B cell (primary cell): Measurements from ENCODE around the gene MPC1. TPM values are rescaled to one million over a fixed set of nuclear protein-coding genes. Genes with fewer than 3 reads are reported as not detected.
A peak's percentile ranks its signal among the peaks of the same experiment; 100 is the strongest.

Source experiments
- ATAC-seq: fragments of 200-7000 bp; cut with Tn5 transposase; one replicate; pipeline ENCODE4 v1.10.0; 2021; ENCODE audit warnings: low read depth, mild to moderate bottlenecking, moderate number of reproducible peaks, moderate library complexity
- CTCF ChIA-PET: fragments of 350-600 bp; sonication (Branson Sonifier 250); formaldehyde crosslinking; loops from one replicate; lab custom pipeline; 2021; ENCODE audit warnings: antibody characterized with exemption, inconsistent platforms; lab: Charles Lee
- POLR2A ChIA-PET: fragments of 350-600 bp; sonication (Branson Sonifier 250); formaldehyde crosslinking; loops from one replicate; lab custom pipeline; 2021; ENCODE audit warnings: antibody characterized with exemption; lab: Charles Lee
- DNase-seq: peaks from one replicate; pipeline ENCODE4 v3.0.0; 2013
- H2AFZ ChIP-seq: 2 replicates; pipeline ENCODE4 v1.6.1; 2012; ENCODE audit warnings: mild to moderate bottlenecking, low read depth, low read length; ENCODE audit not compliant: insufficient read depth, poor library complexity, severe bottlenecking
- H3K27ac ChIP-seq, 2 donors: 1 replicate in 1 of 2; 2 replicates in 1 of 2; pipeline ENCODE4 v1.5.1; 2012 to 2013; ENCODE audit warnings: low read length in 2 of 2, mild to moderate bottlenecking in 2 of 2, moderate library complexity in 1 of 2
- H3K27me3 ChIP-seq, 4 experiments: fragments of 200-600 bp in 1 of 4; sonication (generic) in 1 of 4; replicated peaks in 1 of 4; 1 replicate in 2 of 4; 2 replicates in 2 of 4; pipeline versions ENCODE4 v1.6.1 to v1.7.0; 2013 to 2016; ENCODE audit warnings: low read length in 3 of 4, mild to moderate bottlenecking in 2 of 4, mixed read lengths in 1 of 4, moderate library complexity in 1 of 4; ENCODE audit not compliant: insufficient read depth in 4 of 4, control insufficient read depth in 3 of 4; ENCODE audit errors: control extremely low read depth in 1 of 4
- H3K36me3 ChIP-seq, 2 experiments: replicated peaks in 1 of 2; 1 replicate in 1 of 2; 2 replicates in 1 of 2; pipeline versions ENCODE4 v1.6.1 to v1.7.1; 2013; ENCODE audit warnings: low read length in 1 of 2; ENCODE audit not compliant: insufficient read depth in 2 of 2, control insufficient read depth in 1 of 2; ENCODE audit errors: control extremely low read depth in 1 of 2, extremely low read depth in 1 of 2
- H3K4me1 ChIP-seq, 2 donors: fragments of 200-600 bp in 1 of 2; sonication (generic) in 1 of 2; 1 replicate in 1 of 2; 2 replicates in 1 of 2; pipeline versions ENCODE4 v1.5.1 to v1.6.1; 2013 to 2017; ENCODE audit warnings: low read length in 2 of 2; ENCODE audit not compliant: control insufficient read depth in 2 of 2, insufficient read depth in 2 of 2
- H3K4me2 ChIP-seq: replicated peaks from 2 replicates; pipeline ENCODE3; 2012; ENCODE audit warnings: mild to moderate bottlenecking, low read depth, low read length; ENCODE audit not compliant: poor library complexity, severe bottlenecking
- H3K4me3 ChIP-seq, 5 experiments: fragments of 200-600 bp in 1 of 5; sonication (generic) in 1 of 5; 1 replicate in 3 of 5; 2 replicates in 2 of 5; pipeline versions ENCODE4 v1.5.1 to v1.7.0; 2011 to 2016; ENCODE audit warnings: low read length in 4 of 5, mild to moderate bottlenecking in 4 of 5, low read depth in 2 of 5, control low read depth in 1 of 5, moderate library complexity in 1 of 5; ENCODE audit not compliant: insufficient read depth in 1 of 5; ENCODE audit errors: control extremely low read depth in 1 of 5, extremely low read depth in 1 of 5
- H3K79me2 ChIP-seq: fragments of 200-600 bp; sonication (generic); one replicate; pipeline ENCODE4 v1.6.0; 2016; ENCODE audit warnings: low read length; ENCODE audit not compliant: control insufficient read depth, insufficient read depth
- H3K9ac ChIP-seq: fragments of 200-600 bp; sonication (generic); 2 replicates; pipeline ENCODE4 v1.6.1; 2017; ENCODE audit warnings: mild to moderate bottlenecking, low read length, moderate library complexity
- H3K9me3 ChIP-seq, 3 donors: one replicate each; pipeline versions ENCODE4 v1.6.1 to v1.7.1; 2013; ENCODE audit warnings: low read length in 2 of 3; ENCODE audit not compliant: control insufficient read depth in 2 of 3, insufficient read depth in 1 of 3; ENCODE audit errors: control extremely low read depth in 1 of 3
- H4K20me1 ChIP-seq: 2 replicates; pipeline ENCODE4 v1.6.0; 2012; ENCODE audit warnings: mild to moderate bottlenecking, low read length; ENCODE audit not compliant: insufficient read depth, control insufficient read depth, poor library complexity, severe bottlenecking
- H3K27ac Mint-ChIP-seq: one replicate; pipeline ENCODE4 v1.8.0; 2021; ENCODE audit warnings: mixed read lengths
- H3K27me3 Mint-ChIP-seq: one replicate; pipeline ENCODE4 v1.8.0; 2021; ENCODE audit warnings: mixed read lengths
- H3K4me1 Mint-ChIP-seq: one replicate; pipeline ENCODE4 v1.8.0; 2021; ENCODE audit warnings: mixed read lengths
- H3K4me3 Mint-ChIP-seq: one replicate; pipeline ENCODE4 v1.8.0; 2021; ENCODE audit warnings: mixed read lengths
- H3K9me3 Mint-ChIP-seq: one replicate; pipeline ENCODE4 v1.8.0; 2022; ENCODE audit warnings: mixed read lengths; ENCODE audit not compliant: insufficient read depth
- EZH2 ChIP-seq: IDR thresholded peaks from 2 replicates; pipeline ENCODE4 v1.6.1; 2012; ENCODE audit warnings: borderline replicate concordance, low read depth, mild to moderate bottlenecking, moderate library complexity, low read length; ENCODE audit not compliant: insufficient read depth, poor library complexity, severe bottlenecking
- WGBS: methylation state at CpG from one replicate; pipeline ENCODE4 v1.1.5; 2013; ENCODE audit warnings: missing lambda C conversion rate; ENCODE audit not compliant: insufficient coverage; 5-methylcytosine and 5-hydroxymethylcytosine counted together
- intact Hi-C: fragments of 100-400 bp; cut with micrococcal nuclease; formaldehyde crosslinking; loops from one replicate; pipeline ENCODE4 v1.10.0; 2022
- polyA plus RNA-seq: library from polyadenylated mRNA; depleted of rRNA; stranded (reverse); fragments of >200 nt; gene quantifications from 2 replicates; pipeline ENCODE4 v1.2.3, GENCODE V29; 2012
- total RNA-seq, 2 donors: library from RNA; stranded (reverse); fragments of 120-200 nt in 1 of 2; gene quantifications; 1 replicate in 1 of 2; 2 replicates in 1 of 2; pipeline versions ENCODE4 v1.2.3 to v1.2.4, GENCODE V29; 2013 to 2022
- TF ChIP-seq, protein P1 (sequence below): fragments of 200-600 bp; IDR thresholded peaks from one replicate; pipeline ENCODE4 v1.8.0; 2022; ENCODE audit warnings: antibody characterized with exemption, mild to moderate bottlenecking

The MPC1 gene
- total and polyA plus RNA-seq, 2 donors (not counting 1 experiment from before 2014, with no cell fraction given) = 19.8 to 23.9 TPM

DNA sequence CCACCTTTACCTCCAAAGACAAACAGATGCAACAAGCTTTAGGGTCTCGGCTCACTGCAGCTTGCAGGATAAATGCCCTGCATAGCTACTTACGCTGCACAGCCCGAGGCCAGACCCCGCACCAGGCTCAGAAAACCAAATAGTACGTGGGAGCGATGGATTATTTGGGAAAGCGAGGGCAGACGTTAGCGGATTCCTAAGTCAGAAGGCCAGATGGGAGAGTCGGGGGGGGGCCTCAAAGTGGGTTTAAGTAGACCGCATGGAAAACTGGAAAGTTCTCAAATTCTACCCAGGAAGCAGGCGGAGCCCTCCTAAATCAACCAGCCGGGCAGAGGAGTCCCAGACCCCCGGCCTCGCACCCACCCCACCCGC is 40.8 kb downstream of the MPC1 start:
- no peak for DNase-seq
- CTCF ChIA-PET = interaction anchor here (0.7 to 3.7 kb wide), 2 partner anchors 39 to 59 kb away, joined by 5 to 27 read pairs; no protein-coding TSS in a partner anchor

DNA sequence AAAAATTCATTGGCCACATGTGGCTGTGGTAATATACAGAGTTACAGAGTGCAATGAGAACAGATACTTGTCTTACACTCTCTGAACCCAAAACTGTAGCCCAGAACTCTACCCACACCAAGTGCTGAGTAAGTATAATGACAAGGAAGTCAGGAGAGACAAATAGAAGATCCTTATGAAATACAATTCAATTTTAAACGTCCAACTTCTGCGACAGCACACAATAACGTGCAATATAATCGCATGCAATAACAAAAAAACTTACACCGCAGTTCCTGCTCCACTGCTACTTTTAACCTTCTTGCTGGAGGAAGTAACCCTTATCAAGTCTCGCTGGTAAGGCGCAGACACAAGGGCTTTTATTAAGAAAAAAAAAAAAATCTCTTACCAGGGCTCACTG is 41.3 kb downstream of the MPC1 start:
- H3K79me2 ChIP-seq = peaks cover 64% of the 10 kb centered on the region
- H3K4me2 ChIP-seq = peak overlapping the region; percentile 96
- H3K4me1 ChIP-seq = peaks cover 34 to 52% of the 10 kb centered on the region in 2 donors
- DNase-seq (peak; percentile 52), ATAC-seq (no peak)
- H3K36me3 ChIP-seq = peaks cover 17 to 36% of the 10 kb centered on the region in 2 experiments
- peaks cover 41% of the 10 kb centered on the region for H4K20me1 ChIP-seq
- ChIA-PET CTCF (interaction anchor here (0.7 to 3.7 kb wide), 2 partner anchors 40 to 59 kb away, joined by 5 to 27 read pairs; no protein-coding TSS in a partner anchor), POLR2A (interaction anchor here (1.2 kb wide), 1 partner anchor 42 kb away, joined by 7 read pairs; no protein-coding TSS in a partner anchor)
- Mint-ChIP-seq H3K27me3 (no peaks in the 10 kb centered on the region), H3K4me1 (peaks cover 21% of the 10 kb centered on the region), H3K9me3 (no peaks in the 10 kb centered on the region), H3K27ac (peak overlapping the region; percentile 97), H3K4me3 (peak overlapping the region; percentile 90)
- TF ChIP-seq, protein P1, sequence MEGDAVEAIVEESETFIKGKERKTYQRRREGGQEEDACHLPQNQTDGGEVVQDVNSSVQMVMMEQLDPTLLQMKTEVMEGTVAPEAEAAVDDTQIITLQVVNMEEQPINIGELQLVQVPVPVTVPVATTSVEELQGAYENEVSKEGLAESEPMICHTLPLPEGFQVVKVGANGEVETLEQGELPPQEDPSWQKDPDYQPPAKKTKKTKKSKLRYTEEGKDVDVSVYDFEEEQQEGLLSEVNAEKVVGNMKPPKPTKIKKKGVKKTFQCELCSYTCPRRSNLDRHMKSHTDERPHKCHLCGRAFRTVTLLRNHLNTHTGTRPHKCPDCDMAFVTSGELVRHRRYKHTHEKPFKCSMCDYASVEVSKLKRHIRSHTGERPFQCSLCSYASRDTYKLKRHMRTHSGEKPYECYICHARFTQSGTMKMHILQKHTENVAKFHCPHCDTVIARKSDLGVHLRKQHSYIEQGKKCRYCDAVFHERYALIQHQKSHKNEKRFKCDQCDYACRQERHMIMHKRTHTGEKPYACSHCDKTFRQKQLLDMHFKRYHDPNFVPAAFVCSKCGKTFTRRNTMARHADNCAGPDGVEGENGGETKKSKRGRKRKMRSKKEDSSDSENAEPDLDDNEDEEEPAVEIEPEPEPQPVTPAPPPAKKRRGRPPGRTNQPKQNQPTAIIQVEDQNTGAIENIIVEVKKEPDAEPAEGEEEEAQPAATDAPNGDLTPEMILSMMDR = no peak
- no peak for TF ChIP-seq EZH2
- WGBS = 0% methylated on average over 7 of the region's 7 CpGs
- peak overlapping the region; percentile 91 to 100 (median 97) for H3K4me3 ChIP-seq
- intact Hi-C loops = loop anchor here (5.0 kb wide), 1 partner anchor 616 kb away; the partner anchor contains the start of gene RNASET2
- H3K27ac ChIP-seq = peak overlapping the region; percentile 99 to 100
- H3K9ac ChIP-seq = peak overlapping the region; percentile 99
- no peaks in the 10 kb centered on the region for H3K27me3 ChIP-seq
- no peaks in the 10 kb centered on the region for H3K9me3 ChIP-seq
- no peak overlapping the region for H2AFZ ChIP-seq

More for the DNA sequence above, 40.8 kb downstream of the MPC1 start:
- Histone ChIP-seq H4K20me1 (peaks cover 36% of the 10 kb centered on the region), H3K4me3 (peak overlapping the region; percentile 91 to 100 (median 97)), H3K27me3 (no peaks in the 10 kb centered on the region), H3K36me3 (peaks cover 14 to 31% of the 10 kb centered on the region in 2 experiments), H3K4me1 (peaks cover 34 to 47% of the 10 kb centered on the region in 2 donors), H3K9ac (peak overlapping the region; percentile 99), H3K4me2 (peak overlapping the region; percentile 96), H3K9me3 (no peaks in the 10 kb centered on the region), H3K27ac (peak overlapping the region; percentile 99 to 100), H2AFZ (peak overlapping the region; percentile 72), H3K79me2 (peaks cover 59% of the 10 kb centered on the region)
- H3K27ac Mint-ChIP-seq = peak overlapping the region; percentile 97
- no peaks in the 10 kb centered on the region for H3K27me3 Mint-ChIP-seq
- WGBS = 0% methylated on average over 16 of the region's 16 CpGs
- H3K4me3 Mint-ChIP-seq = peak overlapping the region; percentile 90
- peaks cover 17% of the 10 kb centered on the region for H3K4me1 Mint-ChIP-seq
- H3K9me3 Mint-ChIP-seq = no peaks in the 10 kb centered on the region
- ATAC-seq = no peak
- no peak for TF ChIP-seq EZH2
- TF ChIP-seq, protein P1 = no peak
- intact Hi-C loops = loop anchor here (1.0 to 5.0 kb wide), 5 partner anchors 29 to 615 kb away; partner anchors contain the start of genes RNASET2 and RPS6KA2
- POLR2A ChIA-PET = interaction anchor here (1.2 kb wide), 1 partner anchor 41 kb away, joined by 7 read pairs; no protein-coding TSS in a partner anchor
